ENCODE data around the gene ASCC3.

ASCC3 gene

GRCh38 chr6:100595456-100595855 lies 285.7 kb downstream of the ASCC3 start:
- Histone ChIP-seq H2AFZ (no peak overlapping the region), H3K36me3 (ENCODE audit: control insufficient read depth, insufficient read depth, low read length) (no peaks in the 10 kb centered on the region), H3K9me3 (ENCODE audit: control insufficient read depth, low read length) (no peaks in the 10 kb centered on the region), H3K27me3 (ENCODE audit: control insufficient read depth, insufficient read depth, low read length) (no peaks in the 10 kb centered on the region), H3K79me2 (no peaks in the 10 kb centered on the region), H3K27ac (no peak overlapping the region), H3K4me1 (no peaks in the 10 kb centered on the region), H3K4me2 (ENCODE audit: low read length) (no peak overlapping the region), H3K9ac (no peak overlapping the region), H3K4me3 (ENCODE audit: low read depth, low read length) (no peak overlapping the region)
- TF ChIP-seq, protein P1, sequence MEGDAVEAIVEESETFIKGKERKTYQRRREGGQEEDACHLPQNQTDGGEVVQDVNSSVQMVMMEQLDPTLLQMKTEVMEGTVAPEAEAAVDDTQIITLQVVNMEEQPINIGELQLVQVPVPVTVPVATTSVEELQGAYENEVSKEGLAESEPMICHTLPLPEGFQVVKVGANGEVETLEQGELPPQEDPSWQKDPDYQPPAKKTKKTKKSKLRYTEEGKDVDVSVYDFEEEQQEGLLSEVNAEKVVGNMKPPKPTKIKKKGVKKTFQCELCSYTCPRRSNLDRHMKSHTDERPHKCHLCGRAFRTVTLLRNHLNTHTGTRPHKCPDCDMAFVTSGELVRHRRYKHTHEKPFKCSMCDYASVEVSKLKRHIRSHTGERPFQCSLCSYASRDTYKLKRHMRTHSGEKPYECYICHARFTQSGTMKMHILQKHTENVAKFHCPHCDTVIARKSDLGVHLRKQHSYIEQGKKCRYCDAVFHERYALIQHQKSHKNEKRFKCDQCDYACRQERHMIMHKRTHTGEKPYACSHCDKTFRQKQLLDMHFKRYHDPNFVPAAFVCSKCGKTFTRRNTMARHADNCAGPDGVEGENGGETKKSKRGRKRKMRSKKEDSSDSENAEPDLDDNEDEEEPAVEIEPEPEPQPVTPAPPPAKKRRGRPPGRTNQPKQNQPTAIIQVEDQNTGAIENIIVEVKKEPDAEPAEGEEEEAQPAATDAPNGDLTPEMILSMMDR (IDR thresholded peaks at IDR 0.05) = no peak

DNA sequence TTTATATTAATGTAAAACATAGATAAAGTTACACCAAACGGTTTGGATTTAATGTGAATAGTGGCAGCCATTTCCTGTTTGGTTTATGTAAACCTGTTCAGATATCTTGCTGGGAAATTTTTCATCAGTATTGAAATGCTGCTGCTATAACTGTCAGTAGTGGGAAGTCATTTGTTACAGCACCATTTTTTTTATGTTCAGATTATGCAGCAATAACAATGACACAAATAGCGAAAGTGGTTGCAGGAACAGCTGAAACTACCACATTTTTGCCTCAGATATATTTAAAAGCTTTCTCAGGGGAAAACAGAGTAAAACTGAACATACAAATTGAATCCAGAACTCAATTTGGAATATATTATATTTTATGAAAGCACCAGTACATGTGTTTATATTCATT lies 287.6 kb downstream of the ASCC3 start:
- TF ChIP-seq, protein P1 (IDR thresholded peaks at IDR 0.05) = no peak
- Histone ChIP-seq H3K79me2 (no peaks in the 10 kb centered on the region), H3K4me2 (ENCODE audit: low read length) (no peak overlapping the region), H2AFZ (no peak overlapping the region), H3K36me3 (ENCODE audit: control insufficient read depth, insufficient read depth, low read length) (no peaks in the 10 kb centered on the region), H3K27ac (no peak overlapping the region), H3K9ac (no peak overlapping the region), H3K9me3 (ENCODE audit: control insufficient read depth, low read length) (no peaks in the 10 kb centered on the region), H3K4me3 (ENCODE audit: low read depth, low read length) (no peak overlapping the region), H3K4me1 (no peaks in the 10 kb centered on the region), H3K27me3 (ENCODE audit: control insufficient read depth, insufficient read depth, low read length) (no peaks in the 10 kb centered on the region)

DNA sequence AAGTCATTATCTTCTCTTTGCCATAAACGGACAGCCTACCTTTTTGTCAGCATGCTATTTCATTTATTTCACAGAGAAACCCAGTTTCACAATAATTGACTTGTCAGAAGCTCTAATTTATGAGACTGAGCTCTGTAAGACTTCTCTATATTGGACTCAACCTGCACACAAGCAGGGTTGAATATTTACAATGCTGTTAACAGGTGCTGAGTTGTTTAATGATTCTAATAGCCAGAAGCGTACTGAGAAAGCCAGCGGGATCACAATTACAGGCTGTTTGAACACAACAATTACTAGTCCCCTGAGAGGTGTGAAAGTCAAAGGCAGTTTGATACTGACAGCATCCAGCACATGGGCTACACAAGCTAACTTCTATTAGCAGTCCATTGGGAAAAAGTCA lies 288.2 kb downstream of the ASCC3 start:
- Histone ChIP-seq H3K27me3 (ENCODE audit: control insufficient read depth, insufficient read depth, low read length) (no peaks in the 10 kb centered on the region), H3K4me1 (no peaks in the 10 kb centered on the region), H3K79me2 (no peaks in the 10 kb centered on the region), H3K9ac (no peak overlapping the region), H3K36me3 (ENCODE audit: control insufficient read depth, insufficient read depth, low read length) (no peaks in the 10 kb centered on the region), H3K4me3 (ENCODE audit: low read depth, low read length) (no peak overlapping the region), H3K4me2 (ENCODE audit: low read length) (no peak overlapping the region), H3K27ac (no peak overlapping the region), H3K9me3 (ENCODE audit: control insufficient read depth, low read length) (no peaks in the 10 kb centered on the region), H2AFZ (no peak overlapping the region)
- TF ChIP-seq, protein P1 (IDR thresholded peaks at IDR 0.05) = no peak

DNA sequence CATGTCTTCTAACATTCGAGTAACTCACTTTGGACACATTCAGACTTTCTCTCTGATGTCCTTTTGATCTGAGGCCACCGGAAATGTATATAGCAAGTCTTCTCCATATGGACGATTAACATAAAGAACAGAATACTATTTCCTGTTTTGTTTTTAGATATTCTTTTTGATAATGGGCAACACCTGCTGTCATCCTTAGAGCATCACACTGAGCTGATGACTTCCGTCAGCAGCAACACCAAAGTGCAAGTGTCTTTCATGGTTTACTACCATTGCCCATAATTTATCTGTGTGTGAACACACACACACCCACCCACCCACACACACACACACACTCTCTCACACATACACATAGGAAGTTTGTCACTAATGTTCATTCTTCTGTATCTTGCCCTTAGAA lies 303.7 kb downstream of the ASCC3 start:
- H3K9me3 ChIP-seq (ENCODE audit: control insufficient read depth, low read length) = no peaks in the 10 kb centered on the region
- no peaks in the 10 kb centered on the region for H3K27me3 ChIP-seq (ENCODE audit: control insufficient read depth, insufficient read depth, low read length)
- no peak overlapping the region for H3K27ac ChIP-seq
- no peaks in the 10 kb centered on the region for H3K4me1 ChIP-seq
- TF ChIP-seq, protein P1 (IDR thresholded peaks at IDR 0.05) = no peak
- no peaks in the 10 kb centered on the region for H3K79me2 ChIP-seq
- H3K9ac ChIP-seq = no peak overlapping the region
- H3K4me3 ChIP-seq (ENCODE audit: low read depth, low read length) = no peak overlapping the region
- no peak overlapping the region for H2AFZ ChIP-seq
- no peaks in the 10 kb centered on the region for H3K36me3 ChIP-seq (ENCODE audit: control insufficient read depth, insufficient read depth, low read length)
- no peak overlapping the region for H3K4me2 ChIP-seq (ENCODE audit: low read length)

GRCh38 chr6:100575921-100576320 lies 305.2 kb downstream of the ASCC3 start:
- H3K9me3 ChIP-seq (ENCODE audit: control insufficient read depth, low read length) = no peaks in the 10 kb centered on the region
- no peak overlapping the region for H3K27ac ChIP-seq
- no peak overlapping the region for H3K9ac ChIP-seq
- H3K36me3 ChIP-seq (ENCODE audit: control insufficient read depth, insufficient read depth, low read length) = no peaks in the 10 kb centered on the region
- TF ChIP-seq, protein P1 (IDR thresholded peaks at IDR 0.05) = no peak
- H3K27me3 ChIP-seq (ENCODE audit: control insufficient read depth, insufficient read depth, low read length) = no peaks in the 10 kb centered on the region
- H3K79me2 ChIP-seq = no peaks in the 10 kb centered on the region
- H3K4me2 ChIP-seq (ENCODE audit: low read length) = no peak overlapping the region
- no peak overlapping the region for H2AFZ ChIP-seq
- no peaks in the 10 kb centered on the region for H3K4me1 ChIP-seq
- no peak overlapping the region for H3K4me3 ChIP-seq (ENCODE audit: low read depth, low read length)
